Measurements from ENCODE around the gene CRACDL.
"Not testable (repeated sequence)": the region's sequence is repeated elsewhere in the genome, so short reads cannot be mapped to it uniquely, and the experiment has no call there.

The CRACDL gene

GRCh38 chr2:98761267-98761781 lies 174.7 kb downstream of the CRACDL start:
- no peak for TF ChIP-seq CTCF (IDR thresholded peaks at IDR 0.05; ENCODE audit: low read depth, low read length, missing control alignments)
- H3K4me3 ChIP-seq (replicated peaks; ENCODE audit: low read depth, low read length): no peak overlapping the region
- DNase-seq (ENCODE audit: extremely low read depth, low read depth): no peak

GRCh38 chr2:98759827-98760625 lies 176.0 kb downstream of the CRACDL start:
- H3K4me3 ChIP-seq (replicated peaks; ENCODE audit: low read depth, low read length): no peak overlapping the region
- TF ChIP-seq CTCF (IDR thresholded peaks at IDR 0.05; ENCODE audit: low read depth, low read length, missing control alignments): no peak
- no peak for DNase-seq (ENCODE audit: extremely low read depth, low read depth)

GRCh38 chr2:98759338-98759737 lies 176.7 kb downstream of the CRACDL start:
- H3K4me3 ChIP-seq (replicated peaks; ENCODE audit: low read depth, low read length): no peak overlapping the region
- TF ChIP-seq CTCF (IDR thresholded peaks at IDR 0.05; ENCODE audit: low read depth, low read length, missing control alignments): no peak
- DNase-seq (ENCODE audit: extremely low read depth, low read depth): no peak

GRCh38 chr2:98757904-98758421 lies 178.1 kb downstream of the CRACDL start:
- DNase-seq (ENCODE audit: extremely low read depth, low read depth): peak; percentile 83
- H3K4me3 ChIP-seq (replicated peaks; ENCODE audit: low read depth, low read length): no peak overlapping the region

GRCh38 chr2:98753801-98754200 lies 182.2 kb downstream of the CRACDL start:
- H3K4me3 ChIP-seq (replicated peaks; ENCODE audit: low read depth, low read length): no peak overlapping the region
- DNase-seq (ENCODE audit: extremely low read depth, low read depth): no peak
- no peak for TF ChIP-seq CTCF (IDR thresholded peaks at IDR 0.05; ENCODE audit: low read depth, low read length, missing control alignments)

More at GRCh38 chr2:98757904-98758421, 178.1 kb downstream of the CRACDL start:
- TF ChIP-seq CTCF (IDR thresholded peaks at IDR 0.05; ENCODE audit: low read depth, low read length, missing control alignments): no peak

- H3K4me3 ChIP-seq (replicated peaks; ENCODE audit: low read depth, low read length); DNase-seq (ENCODE audit: extremely low read depth, low read depth): not testable (repeated sequence)
These were observed 183.3 kb downstream of the CRACDL start for GRCh38 chr2:98752711-98753110.

GRCh38 chr2:98751748-98752147 lies 184.3 kb downstream of the CRACDL start:
- DNase-seq (ENCODE audit: extremely low read depth, low read depth): no peak
- H3K4me3 ChIP-seq (replicated peaks; ENCODE audit: low read depth, low read length): no peak overlapping the region
- TF ChIP-seq CTCF (IDR thresholded peaks at IDR 0.05; ENCODE audit: low read depth, low read length, missing control alignments): no peak
